Common myeloid progenitor, CD34-positive (primary cell): ENCODE measurements around the gene RTBDN.

ENCODE experiments used
- CTCF ChIA-PET: fragments of 350-600 bp; sonication (Branson Sonifier 250); formaldehyde crosslinking; loops from one replicate; lab custom pipeline; 2021; ENCODE audit warnings: antibody characterized with exemption; lab: Charles Lee
- POLR2A ChIA-PET: fragments of 350-600 bp; sonication (Branson Sonifier 250); formaldehyde crosslinking; loops from one replicate; lab custom pipeline; 2021; ENCODE audit warnings: antibody characterized with exemption; lab: Charles Lee
- DNase-seq, 3 donors: peaks; one replicate each; pipeline versions ENCODE4 v3.0.0 to v3.0.0-alpha.2; 2013
- H3K27ac ChIP-seq, 2 experiments: 1 replicate in 1 of 2; 2 replicates in 1 of 2; pipeline ENCODE4 v1.7.0; 2013; ENCODE audit warnings: inconsistent platforms in 2 of 2, low read length in 2 of 2, mild to moderate bottlenecking in 2 of 2, low read depth in 1 of 2, moderate library complexity in 1 of 2; ENCODE audit not compliant: severe bottlenecking in 2 of 2, insufficient read depth in 1 of 2, poor library complexity in 1 of 2
- H3K27me3 ChIP-seq, 5 experiments: replicated peaks in 2 of 5; 1 replicate in 3 of 5; 2 replicates in 2 of 5; pipeline versions ENCODE4 v1.6.1 to v1.7.0; 2013; ENCODE audit warnings: low read length in 4 of 5, mild to moderate bottlenecking in 2 of 5, moderate library complexity in 2 of 5, inconsistent platforms in 1 of 5; ENCODE audit not compliant: insufficient read depth in 5 of 5, control insufficient read depth in 4 of 5
- H3K36me3 ChIP-seq, 4 experiments: 1 replicate in 2 of 4; 2 replicates in 2 of 4; pipeline versions ENCODE4 v1.6.1 to v1.7.0; 2013; ENCODE audit warnings: low read length in 3 of 4, control low read depth in 1 of 4, mild to moderate bottlenecking in 1 of 4; ENCODE audit not compliant: control insufficient read depth in 4 of 4, insufficient read depth in 4 of 4
- H3K4me1 ChIP-seq, 4 experiments: 1 replicate in 3 of 4; 2 replicates in 1 of 4; pipeline versions ENCODE4 v1.6.1 to v1.7.1; 2013; ENCODE audit warnings: low read length in 3 of 4, mild to moderate bottlenecking in 3 of 4, control low read depth in 1 of 4, inconsistent platforms in 1 of 4, moderate library complexity in 1 of 4; ENCODE audit not compliant: control insufficient read depth in 4 of 4, insufficient read depth in 4 of 4; ENCODE audit errors: control extremely low read depth in 1 of 4
- H3K4me3 ChIP-seq, 7 experiments: 1 replicate in 4 of 7; 2 replicates in 3 of 7; pipeline versions ENCODE4 v1.5.1 to v1.7.0; 2013; ENCODE audit warnings: mild to moderate bottlenecking in 7 of 7, low read length in 6 of 7, moderate library complexity in 6 of 7, inconsistent platforms in 2 of 7, low read depth in 2 of 7, control low read depth in 1 of 7; ENCODE audit not compliant: insufficient read depth in 4 of 7, control insufficient read depth in 1 of 7; ENCODE audit errors: extremely low read depth in 1 of 7
- H3K9me3 ChIP-seq, 5 experiments: 1 replicate in 4 of 5; 2 replicates in 1 of 5; pipeline versions ENCODE4 v1.6.1 to v1.7.1; 2013; ENCODE audit warnings: low read length in 4 of 5, mild to moderate bottlenecking in 2 of 5, inconsistent platforms in 1 of 5, low read depth in 1 of 5, moderate library complexity in 1 of 5; ENCODE audit not compliant: control insufficient read depth in 4 of 5, insufficient read depth in 2 of 5; ENCODE audit errors: control extremely low read depth in 1 of 5
- WGBS: methylation state at CpG from one replicate; pipeline ENCODE4 v1.1.5; 2013; ENCODE audit not compliant: insufficient coverage; 5-methylcytosine and 5-hydroxymethylcytosine counted together

RTBDN gene

DNA sequence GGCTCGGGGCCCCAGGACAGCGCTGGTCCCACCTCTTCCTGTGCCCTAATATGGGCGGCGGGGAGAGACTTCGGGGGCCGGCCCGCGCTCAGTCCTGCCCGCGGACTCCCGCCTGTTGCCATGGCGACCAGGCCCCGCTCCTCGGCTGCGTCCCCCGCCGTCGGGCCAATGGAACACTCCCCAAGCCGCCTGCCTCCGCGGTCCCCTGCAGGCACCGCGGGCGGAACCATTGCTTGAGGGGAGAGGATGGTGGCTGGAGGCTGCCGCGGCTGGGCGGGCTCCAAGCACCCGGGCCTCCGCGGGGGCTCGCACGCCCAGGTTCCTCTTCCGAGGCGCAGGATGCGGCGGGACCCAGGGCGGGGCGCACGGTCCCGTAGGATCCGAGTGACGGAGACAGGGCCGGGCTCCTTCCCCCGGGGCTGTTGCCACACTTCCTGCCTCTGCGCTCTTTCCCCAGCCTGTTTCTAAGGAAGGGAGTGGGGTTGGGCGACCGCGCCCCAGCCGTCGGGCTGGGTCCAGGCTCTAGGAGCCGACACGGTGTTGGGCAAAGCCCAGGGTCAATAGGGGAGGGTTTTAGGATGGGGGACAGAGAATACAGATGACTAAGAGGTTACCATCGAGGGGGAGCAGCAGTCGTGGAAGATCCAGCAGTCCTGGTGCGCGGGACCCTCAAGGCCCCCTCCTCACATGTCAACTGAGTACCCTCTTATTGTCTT, 44.3 kb downstream of the RTBDN start:
- ChIA-PET POLR2A (interaction anchor here (0.5 to 12.0 kb wide), 5 partner anchors 7 to 365 kb away, joined by 3 to 198 read pairs (median 4); partner anchors contain the start of gene HOOK2), CTCF (interaction anchor here (3.5 to 15.3 kb wide), 2 partner anchors 12 to 21 kb away, joined by 47 to 612 read pairs; partner anchors contain the start of gene HOOK2)
- no peaks in the 10 kb centered on the region for H3K36me3 ChIP-seq
- WGBS: 0% methylated on average over 48 of the region's 56 CpGs
- no peaks in the 10 kb centered on the region for H3K9me3 ChIP-seq
- H3K27me3 ChIP-seq: no peaks in the 10 kb centered on the region
- peaks cover 19 to 76% (median 66%) of the 10 kb centered on the region in 4 experiments for H3K4me1 ChIP-seq
- peak overlapping the region; percentile 94 to 96 for H3K27ac ChIP-seq
- H3K4me3 ChIP-seq: peak overlapping the region; percentile 41 to 99 (median 93)
- DNase-seq: peak; percentile 96 to 99 (median 97)

DNA sequence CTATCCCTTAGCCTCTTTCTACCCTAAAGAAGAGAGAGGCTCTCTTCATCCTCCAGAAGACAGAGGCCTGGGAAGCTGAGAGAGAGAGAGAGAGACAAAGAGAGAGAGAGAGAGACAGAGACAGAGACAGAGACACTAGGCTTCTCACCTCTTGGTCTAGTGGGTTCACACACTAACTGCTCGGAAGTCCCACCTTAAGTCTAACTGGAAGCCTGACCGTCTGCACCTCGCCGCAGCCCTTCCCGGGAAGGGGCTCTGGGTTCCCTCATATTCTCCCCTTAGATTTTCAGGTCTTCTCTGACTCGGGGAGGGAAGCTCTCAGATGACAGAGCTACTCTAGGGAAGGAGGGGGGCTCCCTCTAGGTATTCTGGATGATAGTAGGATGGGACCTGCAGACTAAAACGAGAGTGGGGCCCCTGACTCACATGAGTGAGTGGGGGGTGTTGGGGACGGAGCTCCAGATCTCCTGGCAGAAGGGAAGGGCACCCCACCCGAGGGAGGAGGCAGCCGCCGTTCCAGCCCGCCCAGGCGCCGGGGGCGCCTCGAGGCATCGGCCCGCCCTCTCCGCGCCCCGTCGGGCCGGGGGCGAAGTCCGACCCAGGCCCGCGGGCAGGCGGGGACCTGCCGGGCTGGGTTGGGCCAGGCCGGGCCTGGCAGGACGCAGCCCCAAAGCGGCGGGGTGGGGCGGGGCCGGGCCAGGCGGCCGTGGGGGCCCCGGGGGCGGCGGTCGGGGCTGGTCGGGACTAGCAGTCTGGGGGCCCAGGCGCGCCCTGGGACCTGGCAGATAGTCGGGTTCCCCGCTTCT, 45.1 kb downstream of the RTBDN start:
- Histone ChIP-seq H3K9me3 (no peaks in the 10 kb centered on the region), H3K4me3 (peak overlapping the region; percentile 36 to 99 (median 93)), H3K27ac (peak overlapping the region; percentile 79 to 96), H3K27me3 (no peaks in the 10 kb centered on the region), H3K36me3 (no peaks in the 10 kb centered on the region), H3K4me1 (peaks cover 24 to 78% (median 68%) of the 10 kb centered on the region in 4 experiments)
- DNase-seq: peak in 2 of 3 donors; percentile 48 to 59
- WGBS: under 1% methylated on average over 42 of the region's 46 CpGs
- CTCF ChIA-PET: interaction anchor here (3.5 kb wide), 1 partner anchor 11 kb away, joined by 47 read pairs; no protein-coding TSS in a partner anchor
- POLR2A ChIA-PET: interaction anchor here (0.6 to 12.0 kb wide), 3 partner anchors 13 to 366 kb away, joined by 3 to 198 read pairs (median 4); partner anchors contain the start of gene HOOK2

DNA sequence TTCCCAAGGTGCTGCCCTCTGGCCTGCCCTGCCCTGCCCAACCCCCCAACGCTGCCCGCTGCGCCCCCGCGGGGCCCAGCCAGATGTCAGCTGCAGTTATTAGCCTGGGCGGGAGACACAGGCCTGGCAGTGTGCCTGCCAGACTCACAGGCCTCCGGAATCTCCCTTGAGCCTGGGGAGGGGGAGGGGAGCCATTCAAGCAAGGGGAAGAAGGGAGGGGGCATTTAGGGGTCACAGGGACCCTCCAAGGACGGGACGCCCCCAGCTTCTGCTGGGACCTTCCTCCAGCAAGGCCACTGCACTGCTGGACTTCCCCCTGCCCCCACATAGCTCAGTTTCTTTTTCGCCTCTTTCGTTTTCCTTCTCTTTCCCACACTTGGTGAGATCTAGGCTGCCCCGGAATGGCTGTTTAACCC, 45.7 kb downstream of the RTBDN start:
- 0% methylated on average over 5 of the region's 12 CpGs for WGBS
- H3K27me3 ChIP-seq: no peaks in the 10 kb centered on the region
- H3K9me3 ChIP-seq: no peaks in the 10 kb centered on the region
- H3K4me1 ChIP-seq: peaks cover 26 to 78% (median 69%) of the 10 kb centered on the region in 4 experiments
- no peaks in the 10 kb centered on the region for H3K36me3 ChIP-seq
- peak overlapping the region in 6 of 7 experiments; percentile 54 to 99 (median 82) for H3K4me3 ChIP-seq
- DNase-seq: peak in 2 of 3 donors; percentile 84 to 87
- ChIA-PET POLR2A (interaction anchor here (0.6 to 12.0 kb wide), 3 partner anchors 13 to 366 kb away, joined by 3 to 198 read pairs (median 4); partner anchors contain the start of gene HOOK2), CTCF (interaction anchor here (1.1 to 3.5 kb wide), 3 partner anchors 8 to 23 kb away, joined by 3 to 47 read pairs (median 10); no protein-coding TSS in a partner anchor)
- H3K27ac ChIP-seq: peak overlapping the region; percentile 79 to 96

DNA sequence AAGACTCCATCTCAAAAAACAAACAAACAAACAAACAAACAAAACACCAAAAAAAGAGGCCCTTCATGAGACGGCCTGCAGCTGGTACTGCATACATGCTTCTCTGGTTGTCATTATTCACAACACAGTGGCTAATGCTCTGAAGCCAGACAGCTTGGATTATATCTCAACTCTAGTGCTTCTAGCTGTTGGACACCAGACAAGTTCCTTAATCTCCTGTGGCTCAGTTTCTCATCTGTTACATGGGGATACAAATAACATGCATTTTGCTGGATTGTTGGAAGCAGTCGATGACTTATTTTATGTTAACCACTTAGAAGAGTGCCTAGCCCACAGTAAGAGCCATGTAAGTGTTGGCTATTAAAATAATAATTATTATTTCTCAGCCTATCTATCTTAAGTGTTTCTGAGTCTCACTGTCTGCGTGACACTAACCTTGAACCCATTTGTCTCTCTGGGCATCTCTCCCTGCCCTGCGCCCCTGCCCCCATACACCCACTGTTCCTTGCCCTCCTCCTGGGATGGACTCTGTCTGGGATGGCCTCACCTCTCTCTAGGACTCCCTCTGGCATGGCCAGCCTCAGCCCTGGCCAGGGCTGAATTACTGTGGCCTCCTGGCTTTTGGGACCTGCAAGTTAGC, 46.2 kb downstream of the RTBDN start:
- Histone ChIP-seq H3K27me3 (no peaks in the 10 kb centered on the region), H3K4me1 (peaks cover 29 to 80% (median 73%) of the 10 kb centered on the region in 4 experiments), H3K27ac (peak overlapping the region; percentile 79 to 96), H3K9me3 (no peaks in the 10 kb centered on the region), H3K4me3 (peak overlapping the region in 6 of 7 experiments; percentile 36 to 99 (median 82)), H3K36me3 (no peaks in the 10 kb centered on the region)
- ChIA-PET POLR2A (interaction anchor here (12.0 kb wide), 1 partner anchor 12 kb away, joined by 198 read pairs; the partner anchor contains the start of gene HOOK2), CTCF (interaction anchor here (1.1 to 3.5 kb wide), 3 partner anchors 9 to 22 kb away, joined by 3 to 47 read pairs (median 10); no protein-coding TSS in a partner anchor)
- WGBS: 93% methylated on average over 4 of the region's 4 CpGs
- DNase-seq: no peak

DNA sequence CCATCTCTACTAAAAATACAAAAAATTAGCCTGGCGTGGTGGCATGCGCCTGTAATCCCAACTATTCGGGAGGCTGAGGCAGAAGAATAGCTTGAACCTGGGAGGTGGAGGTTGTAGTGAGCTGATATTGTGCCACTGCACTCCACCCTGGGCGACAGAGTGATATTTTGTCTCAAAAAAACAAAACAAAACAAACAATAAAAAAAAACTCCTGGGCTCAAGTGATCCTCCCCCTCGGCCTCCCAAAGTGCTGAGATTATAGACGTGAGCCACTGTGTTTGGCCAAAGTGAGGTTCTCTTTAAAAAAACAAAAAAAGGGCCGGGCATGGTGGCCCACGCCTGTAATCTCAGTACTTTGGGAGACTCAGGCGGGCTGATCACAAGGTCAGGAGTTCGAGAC, 46.9 kb downstream of the RTBDN start:
- H3K27me3 ChIP-seq: no peaks in the 10 kb centered on the region
- H3K36me3 ChIP-seq: no peaks in the 10 kb centered on the region
- WGBS: 94% methylated on average over 7 of the region's 10 CpGs
- peak overlapping the region in 1 of 2 experiments; percentile 85 for H3K27ac ChIP-seq
- no peak for DNase-seq
- ChIA-PET POLR2A (interaction anchor here (12.0 kb wide), 1 partner anchor 12 kb away, joined by 198 read pairs; the partner anchor contains the start of gene HOOK2), CTCF (interaction anchor here (1.1 to 3.5 kb wide), 3 partner anchors 10 to 21 kb away, joined by 3 to 47 read pairs (median 10); no protein-coding TSS in a partner anchor)
- peaks cover 29 to 82% (median 80%) of the 10 kb centered on the region in 4 experiments for H3K4me1 ChIP-seq
- H3K9me3 ChIP-seq: no peaks in the 10 kb centered on the region
- H3K4me3 ChIP-seq: no peak overlapping the region

DNA sequence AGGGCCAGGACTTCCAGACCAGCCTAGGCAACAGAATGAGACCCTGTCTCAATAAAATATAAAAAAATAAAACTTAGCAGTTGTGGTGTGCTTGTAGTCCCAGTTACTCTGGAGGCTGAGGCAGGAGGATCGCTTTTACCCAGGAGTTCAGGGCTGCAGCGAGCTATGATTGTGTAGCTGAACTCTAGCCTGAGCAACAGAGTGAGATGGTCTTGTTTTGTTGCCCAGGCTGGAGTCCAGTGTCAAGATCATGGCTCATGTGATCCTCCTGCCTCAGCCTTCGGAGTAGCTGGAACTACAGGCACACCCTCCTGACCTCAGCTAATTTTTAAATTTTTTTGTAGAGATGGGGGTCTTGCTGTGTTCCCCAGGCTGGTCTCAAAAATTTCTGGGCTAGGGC, 47.4 kb downstream of the RTBDN start:
- Histone ChIP-seq H3K27ac (peak overlapping the region; percentile 75 to 85), H3K27me3 (no peaks in the 10 kb centered on the region), H3K9me3 (no peaks in the 10 kb centered on the region), H3K4me1 (peaks cover 29 to 87% (median 85%) of the 10 kb centered on the region in 4 experiments), H3K36me3 (no peaks in the 10 kb centered on the region), H3K4me3 (peak overlapping the region in 1 of 7 experiments; percentile 57)
- WGBS: 100% methylated on average over 3 of the region's 3 CpGs
- DNase-seq: no peak
- CTCF ChIA-PET: interaction anchor here (1.7 to 3.5 kb wide), 2 partner anchors 9 to 10 kb away, joined by 10 to 47 read pairs; no protein-coding TSS in a partner anchor
- POLR2A ChIA-PET: interaction anchor here (12.0 kb wide), 1 partner anchor 11 kb away, joined by 198 read pairs; the partner anchor contains the start of gene HOOK2
